ENCODE results near the gene CSNK1G1. TPM values are rescaled to one million over a fixed set of nuclear protein-coding genes. Genes with fewer than 3 reads are reported as not detected.

Gene CSNK1G1
- polyA plus RNA-seq, 1 donor from 2014 or later, result 18.9 TPM

DNA sequence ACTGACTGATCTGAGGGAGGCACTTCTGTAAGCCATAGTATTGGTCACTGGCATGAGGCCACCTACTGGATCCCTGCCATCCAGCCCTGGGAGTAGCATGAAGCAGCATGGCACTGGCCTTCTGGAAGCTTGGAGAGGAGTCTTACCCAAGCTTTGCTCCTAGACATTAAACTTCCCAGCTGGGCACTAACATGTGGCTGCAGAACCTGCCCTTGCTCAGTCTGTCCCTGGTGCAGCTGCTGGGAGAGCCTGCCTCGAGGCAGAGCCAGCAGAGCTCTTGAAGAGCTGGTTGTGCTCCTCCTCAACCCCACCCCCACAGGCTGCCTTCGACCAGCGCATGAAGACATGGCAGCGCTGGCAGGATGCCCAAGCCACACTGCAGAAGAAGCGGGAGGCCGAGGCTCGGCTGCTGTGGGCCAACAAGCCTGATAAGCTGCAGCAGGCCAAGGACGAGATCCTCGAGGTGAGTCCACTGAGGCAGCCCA lies 221.6 kb downstream of the CSNK1G1 start:
- peaks cover 11% of the 10 kb centered on the region for H3K36me3 ChIP-seq (ENCODE audit: insufficient read depth, low read length)
- H3K9ac ChIP-seq (ENCODE audit: low read length), result no peak overlapping the region
- no peaks in the 10 kb centered on the region for H3K9me3 ChIP-seq (ENCODE audit: low read length)
- no peaks in the 10 kb centered on the region for H3K79me2 ChIP-seq (replicated peaks; ENCODE audit: insufficient read depth, low read length)
- no peak overlapping the region for H3K4me2 ChIP-seq (ENCODE audit: low read length)
- no peaks in the 10 kb centered on the region for H3K27me3 ChIP-seq (ENCODE audit: insufficient read depth, low read depth, low read length)
- H4K20me1 ChIP-seq (ENCODE audit: insufficient read depth), result no peaks in the 10 kb centered on the region
- no peak overlapping the region for H3K27ac ChIP-seq (ENCODE audit: low read length)
- no peak for TF ChIP-seq TAF1 (IDR thresholded peaks at IDR 0.05; ENCODE audit: low read depth)
- TF ChIP-seq SMC3 (conservative IDR thresholded peaks at IDR 0.05; ENCODE audit: poor library complexity), result no peak
- TF ChIP-seq CTCF (IDR thresholded peaks at IDR 0.05; ENCODE audit: poor library complexity, severe bottlenecking), result no peak
- TF ChIP-seq POLR2AphosphoS5 (IDR thresholded peaks at IDR 0.05), result no peak
- H3K9me2 ChIP-seq (ENCODE audit: insufficient read depth, low read length), result no peaks in the 10 kb centered on the region
- H3F3A ChIP-seq (ENCODE audit: insufficient read depth, low read length, poor library complexity, severe bottlenecking), result no peaks in the 10 kb centered on the region
- no peak overlapping the region for H2AFZ ChIP-seq (ENCODE audit: low read depth, low read length)
- no peak overlapping the region for H3K4me3 ChIP-seq (ENCODE audit: low read length)

DNA sequence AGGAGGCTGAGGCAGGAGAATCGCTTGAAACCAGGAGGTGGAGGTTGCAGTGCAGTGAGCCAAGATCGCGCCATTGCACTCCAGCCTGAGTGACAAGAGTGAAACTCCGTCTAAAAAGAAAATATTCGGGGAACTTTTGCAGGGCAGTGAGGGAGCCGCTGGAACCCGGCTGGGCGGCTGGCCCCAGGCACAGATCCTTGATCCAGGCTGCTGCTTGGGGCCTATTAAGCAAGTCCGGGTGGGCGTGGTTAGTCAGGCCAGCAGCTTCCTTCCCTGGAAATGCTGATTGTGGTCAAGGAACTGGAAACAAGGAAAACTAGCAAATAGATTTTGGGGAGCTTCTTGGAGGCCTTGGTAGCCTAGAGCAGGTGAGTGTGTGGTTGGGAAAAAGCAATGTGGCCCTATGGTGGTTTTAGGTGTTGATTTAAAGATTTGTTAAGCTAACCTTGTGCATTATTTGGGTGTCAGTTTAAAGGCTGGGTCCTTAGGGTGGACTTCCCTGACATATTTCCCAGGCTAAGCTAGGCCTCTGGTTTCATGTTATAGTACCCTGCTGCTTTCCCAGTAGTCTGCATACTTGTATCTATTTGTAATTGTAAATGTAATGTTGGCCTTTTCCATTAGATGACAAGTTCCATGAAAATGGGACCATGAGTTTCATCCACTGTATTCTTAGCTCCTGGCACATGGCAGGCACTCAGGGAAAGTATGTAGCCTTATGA lies 222.2 kb downstream of the CSNK1G1 start:
- H3F3A ChIP-seq (ENCODE audit: insufficient read depth, low read length, poor library complexity, severe bottlenecking), result no peaks in the 10 kb centered on the region
- peaks cover 11% of the 10 kb centered on the region for H3K36me3 ChIP-seq (ENCODE audit: insufficient read depth, low read length)
- no peak overlapping the region for H3K4me2 ChIP-seq (ENCODE audit: low read length)
- no peak for TF ChIP-seq TAF1 (IDR thresholded peaks at IDR 0.05; ENCODE audit: low read depth)
- TF ChIP-seq CTCF (IDR thresholded peaks at IDR 0.05; ENCODE audit: poor library complexity, severe bottlenecking), result no peak
- TF ChIP-seq MXI1 (conservative IDR thresholded peaks at IDR 0.05; ENCODE audit: poor library complexity, severe bottlenecking), result no peak
- TF ChIP-seq EZH2 (IDR thresholded peaks at IDR 0.05; ENCODE audit: borderline replicate concordance, insufficient read depth, low read length, poor library complexity, severe bottlenecking), result no peak
- no peak for TF ChIP-seq POLR2AphosphoS5 (IDR thresholded peaks at IDR 0.05)
- TF ChIP-seq REST (IDR thresholded peaks at IDR 0.05; ENCODE audit: borderline replicate concordance), result no peak
- no peak for TF ChIP-seq SMC3 (conservative IDR thresholded peaks at IDR 0.05; ENCODE audit: poor library complexity)
- no peak for TF ChIP-seq RAD21 (conservative IDR thresholded peaks at IDR 0.05)
- no peak for TF ChIP-seq EP300 (conservative IDR thresholded peaks at IDR 0.05; ENCODE audit: poor library complexity, severe bottlenecking)
- no peaks in the 10 kb centered on the region for H3K27me3 ChIP-seq (ENCODE audit: insufficient read depth, low read depth, low read length)
- H3K27ac ChIP-seq (ENCODE audit: low read length), result no peak overlapping the region
- H4K20me1 ChIP-seq (ENCODE audit: insufficient read depth), result no peaks in the 10 kb centered on the region
- H3K9ac ChIP-seq (ENCODE audit: low read length), result no peak overlapping the region
- H3K9me2 ChIP-seq (ENCODE audit: insufficient read depth, low read length), result no peaks in the 10 kb centered on the region
- H2AFZ ChIP-seq (ENCODE audit: low read depth, low read length), result no peak overlapping the region
- no peaks in the 10 kb centered on the region for H3K79me2 ChIP-seq (replicated peaks; ENCODE audit: insufficient read depth, low read length)
- no peaks in the 10 kb centered on the region for H3K9me3 ChIP-seq (ENCODE audit: low read length)
- H3K4me3 ChIP-seq (ENCODE audit: low read length), result no peak overlapping the region
